Mesothelial cell of epicardium (in vitro differentiated cells): ENCODE results near the gene COQ8B. TPM values are rescaled to one million over a fixed set of nuclear protein-coding genes. Genes with fewer than 3 reads are reported as not detected.

Source experiments
- DNase-seq, 2 experiments: peaks; one replicate each; pipeline ENCODE4 v3.0.0; 2021; ENCODE audit warnings: low spot score in 2 of 2; ENCODE audit not compliant: unreplicated experiment in 2 of 2
- H3K27ac Mint-ChIP-seq: 2 replicates; pipeline ENCODE4 v1.8.0; 2021; ENCODE audit warnings: mixed read lengths
- H3K27me3 Mint-ChIP-seq: 2 replicates; pipeline ENCODE4 v1.8.0; 2021; ENCODE audit warnings: low read depth, mixed read lengths
- H3K36me3 Mint-ChIP-seq: 2 replicates; pipeline ENCODE4 v1.8.0; 2021; ENCODE audit warnings: mixed read lengths
- H3K4me1 Mint-ChIP-seq: 2 replicates; pipeline ENCODE4 v1.8.0; 2021; ENCODE audit warnings: mixed read lengths
- H3K4me3 Mint-ChIP-seq: 2 replicates; pipeline ENCODE4 v1.8.0; 2021; ENCODE audit warnings: mild to moderate bottlenecking, moderate library complexity, mixed read lengths
- H3K9me3 Mint-ChIP-seq: 2 replicates; pipeline ENCODE4 v1.8.0; 2021; ENCODE audit warnings: mixed read lengths
- total RNA-seq: library from RNA; stranded (reverse); gene quantifications from 3 replicates; pipeline ENCODE4 v1.2.1, GENCODE V29; 2021
- TF ChIP-seq, protein P1 (sequence below): fragments of 200-600 bp; sonication (generic); IDR thresholded peaks from one replicate; pipeline ENCODE4 v1.5.0; 2021; ENCODE audit warnings: antibody characterized with exemption; ENCODE audit not compliant: unreplicated experiment

COQ8B gene
- total RNA-seq, 1 donor from 2014 or later, result 58.3 TPM

DNA sequence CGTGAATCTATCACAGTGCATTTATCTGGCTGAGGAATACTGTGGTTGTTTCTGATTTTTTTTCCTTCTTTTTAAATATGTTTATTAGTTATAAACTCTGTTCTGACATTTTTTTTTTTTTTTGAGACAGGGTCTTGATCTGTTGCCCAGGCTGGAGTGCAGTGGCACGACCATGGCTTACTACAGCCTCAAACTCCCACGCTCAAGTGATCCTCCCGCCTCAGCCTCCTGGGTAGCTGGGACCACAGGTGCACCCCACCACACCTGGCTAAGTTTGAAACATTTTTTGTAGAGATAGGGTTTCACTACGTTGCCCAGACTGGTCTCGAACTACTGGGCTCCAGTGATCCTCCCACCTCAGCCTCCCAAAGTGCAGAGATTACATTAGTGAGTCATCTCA, 19.7 kb downstream of the COQ8B start:
- DNase-seq, result no peak
- no peaks in the 10 kb centered on the region for H3K27me3 Mint-ChIP-seq
- TF ChIP-seq, protein P1, sequence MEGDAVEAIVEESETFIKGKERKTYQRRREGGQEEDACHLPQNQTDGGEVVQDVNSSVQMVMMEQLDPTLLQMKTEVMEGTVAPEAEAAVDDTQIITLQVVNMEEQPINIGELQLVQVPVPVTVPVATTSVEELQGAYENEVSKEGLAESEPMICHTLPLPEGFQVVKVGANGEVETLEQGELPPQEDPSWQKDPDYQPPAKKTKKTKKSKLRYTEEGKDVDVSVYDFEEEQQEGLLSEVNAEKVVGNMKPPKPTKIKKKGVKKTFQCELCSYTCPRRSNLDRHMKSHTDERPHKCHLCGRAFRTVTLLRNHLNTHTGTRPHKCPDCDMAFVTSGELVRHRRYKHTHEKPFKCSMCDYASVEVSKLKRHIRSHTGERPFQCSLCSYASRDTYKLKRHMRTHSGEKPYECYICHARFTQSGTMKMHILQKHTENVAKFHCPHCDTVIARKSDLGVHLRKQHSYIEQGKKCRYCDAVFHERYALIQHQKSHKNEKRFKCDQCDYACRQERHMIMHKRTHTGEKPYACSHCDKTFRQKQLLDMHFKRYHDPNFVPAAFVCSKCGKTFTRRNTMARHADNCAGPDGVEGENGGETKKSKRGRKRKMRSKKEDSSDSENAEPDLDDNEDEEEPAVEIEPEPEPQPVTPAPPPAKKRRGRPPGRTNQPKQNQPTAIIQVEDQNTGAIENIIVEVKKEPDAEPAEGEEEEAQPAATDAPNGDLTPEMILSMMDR, result no peak
- no peaks in the 10 kb centered on the region for H3K9me3 Mint-ChIP-seq
- H3K36me3 Mint-ChIP-seq, result peaks cover 32% of the 10 kb centered on the region
- H3K4me1 Mint-ChIP-seq, result no peaks in the 10 kb centered on the region
- no peak overlapping the region for H3K27ac Mint-ChIP-seq
- H3K4me3 Mint-ChIP-seq, result no peak overlapping the region

DNA sequence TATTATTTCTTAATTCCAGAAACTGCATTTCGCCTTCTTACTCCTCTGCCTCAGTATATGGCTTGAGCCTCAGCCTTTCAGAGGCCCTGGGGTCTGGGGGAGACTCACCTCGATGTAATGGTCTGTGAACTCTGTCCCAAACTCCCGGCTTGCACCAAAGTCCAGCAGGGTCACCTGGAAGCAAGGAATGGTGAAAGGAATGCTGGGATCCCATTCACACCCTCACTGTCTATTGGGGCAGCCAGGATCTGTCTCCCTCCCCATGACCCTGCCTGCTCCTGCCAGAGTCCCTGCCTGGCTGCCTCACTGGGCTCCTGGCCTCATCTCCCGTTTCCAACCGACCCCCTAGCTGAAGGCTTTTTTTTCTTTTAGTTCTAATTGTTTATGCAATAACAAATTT, 20.8 kb downstream of the COQ8B start:
- Mint-ChIP-seq H3K27me3 (no peaks in the 10 kb centered on the region), H3K4me3 (no peak overlapping the region), H3K4me1 (no peaks in the 10 kb centered on the region), H3K27ac (no peak overlapping the region), H3K36me3 (peaks cover 26% of the 10 kb centered on the region), H3K9me3 (no peaks in the 10 kb centered on the region)
- DNase-seq, result no peak
- TF ChIP-seq, protein P1, result no peak

DNA sequence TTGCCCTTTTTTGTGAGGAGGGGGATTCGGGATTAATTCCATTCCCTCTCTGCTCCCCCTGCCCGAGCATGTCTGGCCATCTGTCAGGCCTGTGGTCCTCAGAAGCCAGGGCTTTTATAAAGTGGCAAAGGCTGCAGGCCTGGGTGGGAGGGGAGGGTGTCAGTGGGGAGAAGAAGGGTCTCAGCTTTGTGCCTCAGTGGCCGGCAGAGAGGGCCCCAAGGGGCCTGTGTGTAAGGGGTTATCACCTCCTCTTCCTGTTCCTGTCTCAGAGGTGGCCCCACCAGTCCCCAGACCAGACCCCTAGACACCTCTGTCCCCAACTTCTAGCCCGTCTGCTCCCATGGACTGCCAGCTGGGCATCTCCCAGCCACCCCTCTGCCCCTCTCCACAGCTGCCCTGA, 22.8 kb downstream of the COQ8B start:
- peaks cover 3% of the 10 kb centered on the region for H3K4me1 Mint-ChIP-seq
- H3K4me3 Mint-ChIP-seq, result no peak overlapping the region
- no peak overlapping the region for H3K27ac Mint-ChIP-seq
- TF ChIP-seq, protein P1, result no peak
- no peaks in the 10 kb centered on the region for H3K9me3 Mint-ChIP-seq
- no peaks in the 10 kb centered on the region for H3K27me3 Mint-ChIP-seq
- DNase-seq, result no peak
- H3K36me3 Mint-ChIP-seq, result peaks cover 20% of the 10 kb centered on the region

DNA sequence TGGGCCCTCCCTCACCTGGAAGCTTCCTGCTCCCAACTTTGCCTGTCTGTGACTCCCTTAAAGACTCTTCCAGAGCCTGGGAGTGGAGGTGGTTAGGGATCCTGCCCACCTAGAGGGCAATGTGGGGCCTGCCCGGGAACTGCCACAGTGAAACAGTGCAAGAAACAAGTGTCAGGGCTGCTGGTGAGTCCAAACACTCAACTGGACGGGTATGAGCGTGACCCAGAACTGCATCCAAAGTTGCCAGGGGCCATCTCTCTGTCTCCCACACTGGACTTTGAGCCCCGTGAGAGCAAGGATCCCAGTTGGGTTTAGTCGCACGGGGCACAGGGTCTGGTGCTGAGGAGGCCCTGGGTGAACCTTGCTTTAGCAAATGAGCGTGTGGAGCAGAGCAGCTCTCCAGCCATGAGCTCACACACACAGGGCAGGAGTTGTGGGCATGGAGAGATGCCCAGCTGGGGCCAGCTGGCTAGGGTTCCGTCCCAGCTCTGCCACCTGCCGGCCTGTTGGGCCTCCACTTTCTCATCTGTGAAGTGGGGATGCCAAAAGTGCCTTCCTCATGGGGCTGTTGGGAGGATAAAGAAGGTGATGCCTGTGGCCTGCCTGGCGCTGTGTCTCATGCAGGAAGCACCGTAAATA, 23.4 kb downstream of the COQ8B start:
- no peak overlapping the region for H3K4me3 Mint-ChIP-seq

DNA sequence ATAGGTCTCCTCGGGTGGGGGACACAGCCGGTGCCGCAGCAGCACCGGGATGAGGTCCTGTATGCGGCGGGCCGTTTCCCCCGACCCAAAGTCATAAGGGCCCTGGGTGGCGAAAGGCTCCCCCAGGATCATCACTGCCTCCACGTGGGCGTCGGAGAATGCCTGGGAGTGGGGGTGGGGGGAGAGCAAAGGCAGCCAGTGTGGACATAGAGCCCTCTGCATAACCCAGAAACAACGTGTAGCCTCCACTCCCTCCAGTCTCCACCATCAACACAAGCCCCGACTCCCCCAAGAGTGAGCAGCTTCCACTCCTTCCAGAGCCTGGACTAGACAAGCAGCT, 24.5 kb downstream of the COQ8B start:
- Mint-ChIP-seq H3K4me3 (no peak overlapping the region), H3K27ac (no peak overlapping the region), H3K4me1 (peaks cover 3% of the 10 kb centered on the region), H3K36me3 (peaks cover 16% of the 10 kb centered on the region), H3K27me3 (no peaks in the 10 kb centered on the region), H3K9me3 (no peaks in the 10 kb centered on the region)
- TF ChIP-seq, protein P1, result no peak
- DNase-seq, result no peak

More for the DNA sequence above, 23.4 kb downstream of the COQ8B start:
- H3K36me3 Mint-ChIP-seq, result peaks cover 18% of the 10 kb centered on the region
- TF ChIP-seq, protein P1, result no peak
- DNase-seq, result no peak
- no peaks in the 10 kb centered on the region for H3K9me3 Mint-ChIP-seq
- no peak overlapping the region for H3K27ac Mint-ChIP-seq
- H3K27me3 Mint-ChIP-seq, result no peaks in the 10 kb centered on the region
- H3K4me1 Mint-ChIP-seq, result peaks cover 3% of the 10 kb centered on the region
